ENCODE measurements around the gene TTR.
A peak's percentile ranks its signal among the peaks of the same experiment; 100 is the strongest.

The TTR gene

GRCh38 chr18:31591628-31592027, at the start of gene TTR:
TSS of gene TTR (plus strand) at chr18:31591877. CDS start at chr18:31591903, 26 bp downstream.
- no peaks in the 10 kb centered on the region for H3K36me3 ChIP-seq (ENCODE audit: control insufficient read depth, insufficient read depth, low read length)
- no peak within 1 kb of the TSS for H3K4me3 ChIP-seq (ENCODE audit: low read depth, low read length)
- H3K9me3 ChIP-seq (ENCODE audit: control insufficient read depth, insufficient read depth, low read length) = no peaks in the 10 kb centered on the region
- H3K27ac ChIP-seq (ENCODE audit: low read depth, low read length) = no peak within 1 kb of the TSS
- H3K4me1 ChIP-seq (ENCODE audit: control insufficient read depth, insufficient read depth, low read length) = no peaks in the 10 kb centered on the region
- H3K9ac ChIP-seq (ENCODE audit: low read depth, low read length) = no peak within 1 kb of the TSS
- H3K27me3 ChIP-seq (ENCODE audit: control insufficient read depth, insufficient read depth, low read length) = no peaks in the 10 kb centered on the region

GRCh38 chr18:31546476-31546875, 45.2 kb upstream of the TTR start:
- Histone ChIP-seq H3K36me3 (ENCODE audit: control insufficient read depth, insufficient read depth, low read length) (peaks cover 65% of the 10 kb centered on the region), H3K4me3 (ENCODE audit: low read depth, low read length) (no peak overlapping the region), H3K27me3 (ENCODE audit: control insufficient read depth, insufficient read depth, low read length) (no peaks in the 10 kb centered on the region), H3K27ac (ENCODE audit: low read depth, low read length) (no peak overlapping the region), H3K9ac (ENCODE audit: low read depth, low read length) (no peak overlapping the region), H3K9me3 (ENCODE audit: control insufficient read depth, insufficient read depth, low read length) (no peaks in the 10 kb centered on the region), H3K4me1 (ENCODE audit: control insufficient read depth, insufficient read depth, low read length) (peaks cover 20% of the 10 kb centered on the region)

GRCh38 chr18:31548853-31549252, 42.8 kb upstream of the TTR start:
- H3K27me3 ChIP-seq (ENCODE audit: control insufficient read depth, insufficient read depth, low read length) = no peaks in the 10 kb centered on the region
- H3K27ac ChIP-seq (ENCODE audit: low read depth, low read length) = peak overlapping the region; percentile 45
- H3K9me3 ChIP-seq (ENCODE audit: control insufficient read depth, insufficient read depth, low read length) = no peaks in the 10 kb centered on the region
- H3K4me3 ChIP-seq (ENCODE audit: low read depth, low read length) = no peak overlapping the region
- H3K9ac ChIP-seq (ENCODE audit: low read depth, low read length) = no peak overlapping the region
- peaks cover 41% of the 10 kb centered on the region for H3K36me3 ChIP-seq (ENCODE audit: control insufficient read depth, insufficient read depth, low read length)
- H3K4me1 ChIP-seq (ENCODE audit: control insufficient read depth, insufficient read depth, low read length) = peaks cover 20% of the 10 kb centered on the region

DNA sequence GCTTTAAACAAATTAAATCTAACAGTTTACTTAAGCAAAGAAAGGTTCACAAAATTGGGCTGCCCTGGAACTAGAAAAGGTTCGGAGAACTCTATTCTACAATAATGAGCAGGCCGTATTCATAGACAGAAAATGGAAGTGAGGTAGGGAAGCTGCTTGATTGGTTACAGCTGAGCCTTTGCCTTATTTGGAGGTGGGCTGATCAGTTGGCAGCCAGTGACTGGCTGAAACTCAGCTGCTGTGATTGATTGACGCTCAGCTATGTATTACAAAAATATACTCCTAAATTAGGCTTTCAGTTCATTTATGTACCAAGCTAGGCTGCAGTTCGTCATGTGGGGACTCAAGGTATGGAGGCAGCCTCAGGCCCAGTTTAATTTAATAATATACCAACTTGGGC, 42.3 kb upstream of the TTR start:
- Histone ChIP-seq H3K4me1 (ENCODE audit: control insufficient read depth, insufficient read depth, low read length) (peaks cover 20% of the 10 kb centered on the region), H3K4me3 (ENCODE audit: low read depth, low read length) (no peak overlapping the region), H3K27ac (ENCODE audit: low read depth, low read length) (peak overlapping the region; percentile 45), H3K27me3 (ENCODE audit: control insufficient read depth, insufficient read depth, low read length) (no peaks in the 10 kb centered on the region), H3K36me3 (ENCODE audit: control insufficient read depth, insufficient read depth, low read length) (peaks cover 35% of the 10 kb centered on the region), H3K9ac (ENCODE audit: low read depth, low read length) (no peak overlapping the region), H3K9me3 (ENCODE audit: control insufficient read depth, insufficient read depth, low read length) (no peaks in the 10 kb centered on the region)

DNA sequence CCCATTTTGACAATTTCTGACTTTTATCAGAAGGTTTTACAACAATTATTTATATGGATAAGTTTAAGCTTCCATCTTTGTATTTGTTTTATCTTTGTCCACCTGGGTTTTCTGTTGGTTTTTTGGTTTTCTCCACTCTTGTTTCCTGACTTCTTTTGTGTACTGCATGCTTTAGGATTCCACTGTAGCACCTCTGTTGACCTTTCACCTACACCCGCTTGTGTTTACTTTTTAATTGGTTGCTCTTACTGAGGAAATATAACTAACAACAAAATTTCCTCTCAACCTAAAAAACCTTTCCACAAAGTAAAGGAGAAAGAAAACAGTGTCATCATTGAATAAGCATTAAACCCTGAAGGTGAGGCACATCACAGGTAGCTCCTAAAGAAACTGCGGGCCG, 39.8 kb upstream of the TTR start:
- peaks cover 11% of the 10 kb centered on the region for H3K36me3 ChIP-seq (ENCODE audit: control insufficient read depth, insufficient read depth, low read length)
- peaks cover 26% of the 10 kb centered on the region for H3K4me1 ChIP-seq (ENCODE audit: control insufficient read depth, insufficient read depth, low read length)
- H3K27ac ChIP-seq (ENCODE audit: low read depth, low read length) = no peak overlapping the region
- H3K9ac ChIP-seq (ENCODE audit: low read depth, low read length) = no peak overlapping the region
- H3K4me3 ChIP-seq (ENCODE audit: low read depth, low read length) = no peak overlapping the region
- H3K27me3 ChIP-seq (ENCODE audit: control insufficient read depth, insufficient read depth, low read length) = no peaks in the 10 kb centered on the region
- H3K9me3 ChIP-seq (ENCODE audit: control insufficient read depth, insufficient read depth, low read length) = no peaks in the 10 kb centered on the region

- H3K4me3 ChIP-seq (ENCODE audit: low read depth, low read length) = no peak overlapping the region
- H3K9me3 ChIP-seq (ENCODE audit: control insufficient read depth, insufficient read depth, low read length) = no peaks in the 10 kb centered on the region
- H3K27me3 ChIP-seq (ENCODE audit: control insufficient read depth, insufficient read depth, low read length) = no peaks in the 10 kb centered on the region
These were observed 37.9 kb upstream of the TTR start for GRCh38 chr18:31553800-31554199.

DNA sequence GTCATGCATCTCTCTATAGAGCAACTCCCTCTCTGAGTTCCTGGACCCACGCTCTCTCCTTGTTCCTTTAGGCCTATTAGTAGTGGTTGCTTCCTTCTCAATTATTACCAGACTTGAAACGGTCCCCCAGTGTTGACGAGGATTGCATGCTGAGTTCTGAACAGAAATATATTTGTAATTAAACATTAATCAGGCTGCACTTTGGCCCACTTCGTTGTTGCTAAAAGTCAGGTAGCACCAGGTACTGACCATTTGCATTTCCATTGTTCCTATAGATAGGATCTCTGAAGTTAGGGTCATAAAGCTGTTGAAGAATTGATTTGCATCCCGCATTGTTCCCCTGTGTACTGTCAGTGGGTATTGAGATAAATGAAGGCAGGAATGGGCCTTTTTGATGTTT, 36.9 kb upstream of the TTR start:
- no peak overlapping the region for H3K9ac ChIP-seq (ENCODE audit: low read depth, low read length)
- H3K4me1 ChIP-seq (ENCODE audit: control insufficient read depth, insufficient read depth, low read length) = peaks cover 8% of the 10 kb centered on the region
- H3K27me3 ChIP-seq (ENCODE audit: control insufficient read depth, insufficient read depth, low read length) = no peaks in the 10 kb centered on the region
- H3K36me3 ChIP-seq (ENCODE audit: control insufficient read depth, insufficient read depth, low read length) = no peaks in the 10 kb centered on the region
- H3K4me3 ChIP-seq (ENCODE audit: low read depth, low read length) = no peak overlapping the region
- no peak overlapping the region for H3K27ac ChIP-seq (ENCODE audit: low read depth, low read length)
- H3K9me3 ChIP-seq (ENCODE audit: control insufficient read depth, insufficient read depth, low read length) = no peaks in the 10 kb centered on the region

More at GRCh38 chr18:31553800-31554199, 37.9 kb upstream of the TTR start:
- Histone ChIP-seq H3K36me3 (ENCODE audit: control insufficient read depth, insufficient read depth, low read length) (no peaks in the 10 kb centered on the region), H3K4me1 (ENCODE audit: control insufficient read depth, insufficient read depth, low read length) (peaks cover 18% of the 10 kb centered on the region), H3K9ac (ENCODE audit: low read depth, low read length) (no peak overlapping the region), H3K27ac (ENCODE audit: low read depth, low read length) (no peak overlapping the region)

GRCh38 chr18:31555971-31556747, 35.5 kb upstream of the TTR start:
- Histone ChIP-seq H3K36me3 (ENCODE audit: control insufficient read depth, insufficient read depth, low read length) (no peaks in the 10 kb centered on the region), H3K9ac (ENCODE audit: low read depth, low read length) (no peak overlapping the region), H3K4me3 (ENCODE audit: low read depth, low read length) (no peak overlapping the region), H3K27ac (ENCODE audit: low read depth, low read length) (no peak overlapping the region), H3K4me1 (ENCODE audit: control insufficient read depth, insufficient read depth, low read length) (peaks cover 6% of the 10 kb centered on the region), H3K9me3 (ENCODE audit: control insufficient read depth, insufficient read depth, low read length) (no peaks in the 10 kb centered on the region), H3K27me3 (ENCODE audit: control insufficient read depth, insufficient read depth, low read length) (no peaks in the 10 kb centered on the region)

- H3K9ac ChIP-seq (ENCODE audit: low read depth, low read length) = no peak overlapping the region
- H3K4me3 ChIP-seq (ENCODE audit: low read depth, low read length) = no peak overlapping the region
- no peaks in the 10 kb centered on the region for H3K27me3 ChIP-seq (ENCODE audit: control insufficient read depth, insufficient read depth, low read length)
- peaks cover 6% of the 10 kb centered on the region for H3K4me1 ChIP-seq (ENCODE audit: control insufficient read depth, insufficient read depth, low read length)
- no peaks in the 10 kb centered on the region for H3K36me3 ChIP-seq (ENCODE audit: control insufficient read depth, insufficient read depth, low read length)
- no peaks in the 10 kb centered on the region for H3K9me3 ChIP-seq (ENCODE audit: control insufficient read depth, insufficient read depth, low read length)
- H3K27ac ChIP-seq (ENCODE audit: low read depth, low read length) = no peak overlapping the region
These were observed 34.2 kb upstream of the TTR start for GRCh38 chr18:31557446-31557845.

DNA sequence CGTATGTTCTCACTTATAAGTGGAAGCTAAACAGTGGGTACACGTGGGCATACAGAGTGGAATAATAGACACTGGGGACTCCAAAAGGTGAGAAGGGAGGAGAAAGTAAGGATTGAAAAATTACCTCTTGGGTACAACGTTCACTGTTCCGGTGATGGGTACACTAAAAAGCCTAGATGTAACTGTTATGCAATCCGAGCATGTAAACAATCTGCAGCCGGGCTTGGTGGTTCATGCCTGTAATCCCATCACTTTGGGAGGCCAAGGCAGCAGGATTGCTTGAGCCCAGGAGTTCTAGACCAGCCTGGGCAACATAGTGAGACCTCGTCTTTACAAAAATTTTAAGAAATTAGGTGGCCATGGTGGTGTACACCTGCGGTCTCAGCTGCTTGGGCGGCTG, 33.1 kb upstream of the TTR start:
- Histone ChIP-seq H3K4me3 (ENCODE audit: low read depth, low read length) (no peak overlapping the region), H3K36me3 (ENCODE audit: control insufficient read depth, insufficient read depth, low read length) (no peaks in the 10 kb centered on the region), H3K27ac (ENCODE audit: low read depth, low read length) (no peak overlapping the region), H3K9ac (ENCODE audit: low read depth, low read length) (no peak overlapping the region), H3K4me1 (ENCODE audit: control insufficient read depth, insufficient read depth, low read length) (peaks cover 6% of the 10 kb centered on the region), H3K27me3 (ENCODE audit: control insufficient read depth, insufficient read depth, low read length) (no peaks in the 10 kb centered on the region), H3K9me3 (ENCODE audit: control insufficient read depth, insufficient read depth, low read length) (no peaks in the 10 kb centered on the region)

GRCh38 chr18:31562726-31563125, 29.0 kb upstream of the TTR start:
- Histone ChIP-seq H3K9ac (ENCODE audit: low read depth, low read length) (no peak overlapping the region), H3K9me3 (ENCODE audit: control insufficient read depth, insufficient read depth, low read length) (no peaks in the 10 kb centered on the region), H3K27ac (ENCODE audit: low read depth, low read length) (no peak overlapping the region), H3K36me3 (ENCODE audit: control insufficient read depth, insufficient read depth, low read length) (no peaks in the 10 kb centered on the region), H3K4me1 (ENCODE audit: control insufficient read depth, insufficient read depth, low read length) (no peaks in the 10 kb centered on the region), H3K4me3 (ENCODE audit: low read depth, low read length) (no peak overlapping the region), H3K27me3 (ENCODE audit: control insufficient read depth, insufficient read depth, low read length) (no peaks in the 10 kb centered on the region)

All from HUES48 (cell line).